HCT116 (cell line): Measurements from ENCODE around the gene IMPACT. TPM values are rescaled to one million over a fixed set of nuclear protein-coding genes. Genes with fewer than 3 reads are reported as not detected.

Experiments
- ATAC-seq: fragments of 200-7000 bp; cut with Tn5 transposase; 2 replicates; pipeline ENCODE4 v1.9.1; 2020; ENCODE audit warnings: mild to moderate bottlenecking, moderate library complexity
- BruUV-seq: library from RNA; stranded (reverse); fragments of 400-500 nt; replicated peaks from 2 replicates; lab custom pipeline; 2021; lab: Mats Ljungman, UMichigan
- CTCF ChIA-PET: fragments of 300-600 bp; sonication (Branson Sonifier 250); formaldehyde crosslinking; loops from one replicate; lab custom pipeline; 2021; ENCODE audit warnings: antibody characterized with exemption; lab: Charles Lee
- POLR2A ChIA-PET: fragments of 300-600, 350-600 bp; sonication (Branson Sonifier 250); formaldehyde crosslinking; loops from one replicate; lab custom pipeline; 2021; ENCODE audit warnings: antibody characterized with exemption; lab: Charles Lee
- RAD21 ChIA-PET, 2 experiments: fragments of 300-600 bp; sonication (Branson Sonifier 250); formaldehyde crosslinking; loops; one replicate each; lab custom pipeline; 2023; ENCODE audit warnings: low total read pairs in 2 of 2; ENCODE audit not compliant: uncharacterized antibody in 2 of 2, unreplicated experiment in 2 of 2, low non-redundant PET in 1 of 2; lab: Charles Lee
- DNase-seq: peaks from one replicate; pipeline ENCODE4 v3.0.0-alpha.2; 2010; ENCODE audit warnings: low read depth, low spot score
- H2AFZ ChIP-seq: fragments of 200-600 bp; shearing (Covaris generic), sonication (generic); 2 replicates; pipeline ENCODE4 v1.6.1; 2017; ENCODE audit warnings: low read depth, mixed run types, mixed read lengths, antibody characterized with exemption, low read length; ENCODE audit not compliant: poor library complexity, severe bottlenecking
- H3K27ac ChIP-seq: 2 replicates; pipeline ENCODE4 v1.5.1; 2012; ENCODE audit warnings: low read depth, low read length
- H3K27me3 ChIP-seq: fragments of 200-600 bp; sonication (generic); 2 replicates; pipeline ENCODE4 v1.6.1; 2016; ENCODE audit warnings: mixed run types, low read length, mixed read lengths; ENCODE audit not compliant: insufficient read depth
- H3K36me3 ChIP-seq, 2 experiments: fragments of 200-500 bp in 1 of 2; fragments of 200-600 bp in 1 of 2; sonication (Bioruptor generic) in 1 of 2; sonication (generic) in 1 of 2; 2 replicates each; pipeline versions ENCODE4 v1.5.1 to v1.6.1; 2014 to 2016; ENCODE audit warnings: low read length in 2 of 2, inconsistent platforms in 1 of 2, mixed read lengths in 1 of 2, mixed run types in 1 of 2; ENCODE audit not compliant: insufficient read depth in 2 of 2, control insufficient read depth in 1 of 2
- H3K4me1 ChIP-seq, 2 experiments: fragments of 200-600 bp in 1 of 2; sonication (generic) in 1 of 2; 2 replicates each; pipeline versions ENCODE4 v1.5.1 to v1.6.1; 2012 to 2017; ENCODE audit warnings: low read length in 2 of 2, inconsistent platforms in 1 of 2, mild to moderate bottlenecking in 1 of 2, mixed read lengths in 1 of 2, mixed run types in 1 of 2, moderate library complexity in 1 of 2; ENCODE audit not compliant: insufficient read depth in 2 of 2, control insufficient read depth in 1 of 2
- H3K4me2 ChIP-seq: fragments of 200-600 bp; sonication (generic); 2 replicates; pipeline ENCODE4 v1.6.1; 2017; ENCODE audit warnings: mixed run types, low read length, mixed read lengths
- H3K4me3 ChIP-seq, 2 experiments: fragments of 200-600 bp in 1 of 2; sonication (generic) in 1 of 2; replicated peaks in 1 of 2; 2 replicates each; pipeline ENCODE4 v1.5.1; 2011 to 2016; ENCODE audit warnings: low read length in 2 of 2, control low read depth in 1 of 2, low read depth in 1 of 2, mild to moderate bottlenecking in 1 of 2, mixed read lengths in 1 of 2, mixed run types in 1 of 2
- H3K79me2 ChIP-seq: fragments of 200-600 bp; sonication (generic); 2 replicates; pipeline ENCODE4 v1.6.1; 2017; ENCODE audit warnings: mild to moderate bottlenecking, mixed run types, low read length, moderate library complexity, mixed read lengths; ENCODE audit not compliant: insufficient read depth
- H3K9ac ChIP-seq: fragments of 200-600 bp; sonication (generic); 2 replicates; pipeline ENCODE4 v1.6.1; 2016; ENCODE audit warnings: low read length, mixed read lengths
- H3K9me2 ChIP-seq: fragments of 200-600 bp; sonication (generic), shearing (Covaris generic); 2 replicates; pipeline ENCODE4 v1.6.1; 2017; ENCODE audit warnings: mixed run types, mild to moderate bottlenecking, moderate library complexity; ENCODE audit not compliant: insufficient read depth
- H3K9me3 ChIP-seq, 2 experiments: fragments of 200-500 bp in 1 of 2; fragments of 200-600 bp in 1 of 2; sonication (Bioruptor generic) in 1 of 2; sonication (generic) in 1 of 2; 2 replicates each; pipeline ENCODE4 v1.6.1; 2014 to 2017; ENCODE audit warnings: low read length in 2 of 2, mixed read lengths in 2 of 2, inconsistent platforms in 1 of 2, low read depth in 1 of 2, mild to moderate bottlenecking in 1 of 2, mixed run types in 1 of 2, moderate library complexity in 1 of 2; ENCODE audit not compliant: control insufficient read depth in 1 of 2, insufficient read depth in 1 of 2
- H4K20me1 ChIP-seq: fragments of 200-600 bp; sonication (generic), shearing (Covaris generic); 2 replicates; pipeline ENCODE4 v1.6.1; 2017; ENCODE audit warnings: mixed run types, mild to moderate bottlenecking, moderate library complexity; ENCODE audit not compliant: insufficient read depth
- CEBPB ChIP-seq: IDR thresholded peaks from 2 replicates; pipeline ENCODE4 v1.6.1; 2012; ENCODE audit warnings: low read depth
- EZH2 ChIP-seq: fragments of 200-600 bp; sonication (generic); IDR thresholded peaks from 2 replicates; pipeline ENCODE4 v1.6.1; 2017; ENCODE audit warnings: antibody characterized with exemption, mixed run types
- EZH2phosphoT487 ChIP-seq: fragments of 200-600 bp; IDR thresholded peaks from 2 replicates; pipeline ENCODE4 v1.6.1; 2018; ENCODE audit warnings: antibody characterized with exemption, borderline replicate concordance
- POLR2A ChIP-seq: IDR thresholded peaks from 2 replicates; pipeline ENCODE4 v1.7.0; 2011; ENCODE audit warnings: borderline replicate concordance; ENCODE audit not compliant: insufficient read depth, insufficient read length; ENCODE audit errors: extremely low read depth
- RAD21 ChIP-seq: IDR thresholded peaks from 2 replicates; pipeline ENCODE4 v1.6.1; 2012; ENCODE audit warnings: low read depth, mild to moderate bottlenecking
- REST ChIP-seq: IDR thresholded peaks from 2 replicates; pipeline ENCODE4 v1.6.1; 2012; ENCODE audit warnings: low read depth
- ZFX ChIP-seq: fragments of 450-650 bp; IDR thresholded peaks from 2 replicates; pipeline ENCODE4 v1.6.1; 2017
- intact Hi-C: fragments of 100-400 bp; cut with micrococcal nuclease; formaldehyde crosslinking; loops from 2 replicates; pipeline ENCODE4 v1.10.0; 2022
- total RNA-seq: library from RNA; stranded (reverse); gene quantifications from one replicate; pipeline ENCODE4 v1.2.1, GENCODE V29; 2021; ENCODE audit not compliant: unreplicated experiment

The IMPACT gene
- total RNA-seq, 1 experiment from 2014 or later, result 46.4 TPM

GRCh38 chr18:24490539-24490938 lies 64.1 kb downstream of the IMPACT start:
- Histone ChIP-seq H3K79me2 (no peaks in the 10 kb centered on the region), H2AFZ (peak overlapping the region; percentile 47), H3K27me3 (no peaks in the 10 kb centered on the region), H3K9me2 (no peaks in the 10 kb centered on the region), H3K4me2 (no peak overlapping the region), H3K36me3 (no peaks in the 10 kb centered on the region), H3K27ac (no peak overlapping the region), H4K20me1 (no peaks in the 10 kb centered on the region), H3K4me3 (no peak overlapping the region), H3K9ac (no peak overlapping the region), H3K4me1 (0 out of 4 replicates have a peak, but pooled peaks cover 0 to 5% of the 10 kb centered on the region in 2 experiments), H3K9me3 (no peaks in the 10 kb centered on the region)
- POLR2A ChIA-PET, result no interaction called here
- BruUV-seq, result no TSS peak
- CTCF ChIA-PET, result interaction anchor here (2.6 to 6.4 kb wide), 4 partner anchors 12 to 314 kb away, joined by 12 to 98 read pairs (median 28); no protein-coding TSS in a partner anchor
- RAD21 ChIA-PET, result no interaction called here
- ATAC-seq (no peak), DNase-seq (no peak)
- intact Hi-C loops, result no loop called here
- no peak for TF ChIP-seq POLR2A
- TF ChIP-seq EZH2, result no peak
- no peak for TF ChIP-seq CEBPB
- no peak for TF ChIP-seq EZH2phosphoT487
- TF ChIP-seq RAD21, result no peak
- TF ChIP-seq ZFX, result no peak
- TF ChIP-seq REST, result no peak
